Head of caudate nucleus (tissue), 42 donors: ENCODE results near the gene TBC1D1.

Experiments
- DNase-seq, 42 donors: peaks; one replicate each; pipeline versions ENCODE4 v3.0.0 to v3.0.0-alpha.2; 2020 to 2021; ENCODE audit warnings: mixed read lengths in 7 of 42
- intact Hi-C: fragments of 100-400 bp; cut with DNase I; formaldehyde crosslinking; loops from one replicate; pipeline ENCODE4 v1.15.0; 2022

Gene TBC1D1

GRCh38 chr4:38145033-38145678 lies 254.3 kb downstream of the TBC1D1 start:
- no peak for DNase-seq
- intact Hi-C loops = no loop called here

GRCh38 chr4:38145741-38146140 lies 254.9 kb downstream of the TBC1D1 start:
- DNase-seq = no peak
- intact Hi-C loops = no loop called here

GRCh38 chr4:38146383-38146782 lies 255.5 kb downstream of the TBC1D1 start:
- intact Hi-C loops = no loop called here
- no peak for DNase-seq

- no peak for DNase-seq
- intact Hi-C loops = no loop called here
Measured at GRCh38 chr4:38149472-38149996, 258.6 kb downstream of the TBC1D1 start.

GRCh38 chr4:38149997-38150671 lies 259.2 kb downstream of the TBC1D1 start:
- intact Hi-C loops = no loop called here
- no peak for DNase-seq

- intact Hi-C loops = no loop called here
- no peak for DNase-seq
Measured at GRCh38 chr4:38150766-38151165, 259.9 kb downstream of the TBC1D1 start.

GRCh38 chr4:38151873-38152272 lies 261.0 kb downstream of the TBC1D1 start:
- intact Hi-C loops = no loop called here
- DNase-seq = no peak

GRCh38 chr4:38152305-38152704 lies 261.4 kb downstream of the TBC1D1 start:
- intact Hi-C loops = no loop called here
- DNase-seq = no peak

GRCh38 chr4:38152721-38153386 lies 262.0 kb downstream of the TBC1D1 start:
- no peak for DNase-seq
- intact Hi-C loops = no loop called here

- intact Hi-C loops = no loop called here
Measured at GRCh38 chr4:38153387-38153760, 262.5 kb downstream of the TBC1D1 start.

GRCh38 chr4:38154252-38154651 lies 263.4 kb downstream of the TBC1D1 start:
- no peak for DNase-seq

More at GRCh38 chr4:38153387-38153760, 262.5 kb downstream of the TBC1D1 start:
- DNase-seq = no peak

GRCh38 chr4:38154681-38155588 lies 264.1 kb downstream of the TBC1D1 start:
- intact Hi-C loops = no loop called here

More at GRCh38 chr4:38154252-38154651, 263.4 kb downstream of the TBC1D1 start:
- intact Hi-C loops = no loop called here

GRCh38 chr4:38155589-38156294 lies 264.9 kb downstream of the TBC1D1 start:
- no peak for DNase-seq
- intact Hi-C loops = no loop called here

More at GRCh38 chr4:38154681-38155588, 264.1 kb downstream of the TBC1D1 start:
- no peak for DNase-seq

GRCh38 chr4:38157592-38157991 lies 266.7 kb downstream of the TBC1D1 start:
- intact Hi-C loops = no loop called here
- DNase-seq = no peak

GRCh38 chr4:38160487-38161207 lies 269.8 kb downstream of the TBC1D1 start:
- DNase-seq = no peak
- intact Hi-C loops = no loop called here

- no peak for DNase-seq
- intact Hi-C loops = no loop called here
Measured at GRCh38 chr4:38161208-38162113, 270.6 kb downstream of the TBC1D1 start.

- intact Hi-C loops = no loop called here
- DNase-seq = no peak
Measured at GRCh38 chr4:38162240-38162784, 271.4 kb downstream of the TBC1D1 start.
